HG03135 (cell line): ENCODE results near the gene COL4A2.

Experiments used
- ATAC-seq: cut with Tn5 transposase; IDR thresholded peaks from one replicate; pipeline ENCODE4 v1.9.1; 2021; ENCODE audit warnings: mild to moderate bottlenecking, moderate library complexity; ENCODE audit not compliant: unreplicated experiment

COL4A2 gene

DNA sequence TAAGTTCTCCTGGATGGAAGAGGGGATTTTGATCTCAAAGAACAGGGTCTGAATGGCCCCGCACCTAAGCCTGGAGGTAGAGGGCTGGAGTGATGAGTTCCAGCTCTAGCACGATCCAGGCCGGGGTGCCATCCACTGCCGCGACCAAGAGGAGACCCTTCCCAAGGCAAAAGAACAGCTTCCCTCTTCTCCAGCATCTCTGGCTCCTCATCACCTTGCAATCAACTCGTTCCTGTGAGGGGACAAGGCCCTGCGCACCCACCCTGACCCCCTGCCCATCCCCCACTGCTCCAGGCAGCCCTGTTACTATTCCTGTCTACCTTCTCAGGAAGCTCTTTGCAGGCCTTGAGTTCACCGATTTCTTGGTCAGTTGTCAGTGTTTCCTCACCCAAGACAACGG, 17.9 kb upstream of the COL4A2 start:
- no peak for ATAC-seq

GRCh38 chr13:110289661-110290060, 17.4 kb upstream of the COL4A2 start:
- ATAC-seq: no peak

DNA sequence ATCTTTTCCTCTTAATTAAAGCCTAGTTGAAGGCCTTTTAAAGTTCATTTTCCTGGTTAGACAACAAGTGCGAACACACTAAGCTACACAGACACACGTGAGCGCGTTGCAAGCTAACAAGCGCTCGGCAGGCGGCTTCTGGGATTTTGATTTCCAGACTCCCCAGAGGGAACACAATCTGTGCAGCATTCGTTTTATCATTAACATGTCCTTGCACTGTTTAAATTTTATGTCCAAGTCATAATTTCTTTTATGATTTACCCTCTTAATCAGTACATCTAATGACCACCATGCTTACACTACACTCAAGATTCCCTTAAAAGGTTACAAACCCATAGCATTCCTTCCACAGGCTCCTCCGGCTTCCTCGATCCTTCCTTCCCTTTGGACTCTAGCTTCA, 16.9 kb upstream of the COL4A2 start:
- no peak for ATAC-seq

GRCh38 chr13:110290826-110291225, 16.3 kb upstream of the COL4A2 start:
- no peak for ATAC-seq

DNA sequence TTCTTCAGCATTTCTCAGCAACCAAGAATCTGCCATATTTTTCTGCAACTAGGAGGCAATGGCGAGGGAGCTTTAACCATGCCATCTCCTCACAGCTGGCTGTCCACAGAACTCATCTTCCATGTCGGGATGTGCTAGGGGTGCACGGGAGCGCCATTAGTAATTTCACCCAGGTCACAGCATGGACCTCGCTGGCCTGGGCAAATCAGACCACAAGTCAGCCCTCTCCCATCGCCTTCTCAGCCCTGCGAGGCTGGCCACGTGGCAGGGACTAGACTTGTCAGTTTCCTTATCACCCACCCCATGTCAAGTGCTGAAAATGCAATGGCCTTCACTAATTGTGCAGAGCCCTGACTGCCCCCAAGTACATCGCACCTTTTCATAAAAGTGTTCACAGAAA, 15.8 kb upstream of the COL4A2 start:
- no peak for ATAC-seq

- no peak for ATAC-seq
Measured at GRCh38 chr13:110293037-110293436, 14.0 kb upstream of the COL4A2 start.

- no peak for ATAC-seq
Measured at GRCh38 chr13:110293649-110294048, 13.4 kb upstream of the COL4A2 start.

DNA sequence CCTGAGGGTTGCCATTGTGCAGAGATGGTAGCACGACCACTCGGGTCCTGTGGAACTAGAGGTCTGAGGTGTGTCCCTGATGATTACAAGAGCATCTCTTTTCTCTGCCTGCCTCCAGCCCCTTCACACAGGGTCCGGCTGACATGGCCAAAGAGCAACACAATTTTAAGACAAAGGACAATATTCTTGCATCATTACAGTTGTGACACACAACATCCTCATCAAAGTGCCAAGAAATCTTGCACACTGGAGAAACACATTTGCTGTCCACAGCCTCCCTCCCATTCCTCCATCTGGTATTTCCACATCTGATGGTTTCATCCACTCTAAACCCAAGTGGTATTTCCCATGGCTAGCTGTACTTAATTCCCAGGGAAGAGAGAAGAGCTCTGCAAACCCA, 12.9 kb upstream of the COL4A2 start:
- no peak for ATAC-seq

DNA sequence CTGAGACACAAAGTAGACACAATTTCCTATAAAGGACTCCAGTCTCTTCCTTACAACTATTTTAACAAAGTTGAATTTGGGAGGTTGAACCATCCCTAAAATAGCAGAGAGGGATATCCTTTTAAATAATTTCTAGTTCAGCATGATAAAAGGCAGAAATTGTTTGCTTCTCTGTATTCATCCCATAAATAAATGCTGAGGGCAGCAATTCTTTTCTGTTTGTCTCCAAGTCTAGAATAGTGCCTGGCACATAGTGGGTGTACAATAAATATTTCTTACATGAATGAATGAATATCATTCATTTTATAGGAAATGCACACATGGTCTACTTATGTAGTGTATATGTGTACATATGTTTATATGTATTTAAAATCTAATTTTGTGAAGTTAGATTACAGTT, 12.5 kb upstream of the COL4A2 start:
- no peak for ATAC-seq

- ATAC-seq: no peak
Measured at GRCh38 chr13:110297011-110297410, 10.1 kb upstream of the COL4A2 start.

GRCh38 chr13:110297766-110298504, 9.1 kb upstream of the COL4A2 start:
- no peak for ATAC-seq

DNA sequence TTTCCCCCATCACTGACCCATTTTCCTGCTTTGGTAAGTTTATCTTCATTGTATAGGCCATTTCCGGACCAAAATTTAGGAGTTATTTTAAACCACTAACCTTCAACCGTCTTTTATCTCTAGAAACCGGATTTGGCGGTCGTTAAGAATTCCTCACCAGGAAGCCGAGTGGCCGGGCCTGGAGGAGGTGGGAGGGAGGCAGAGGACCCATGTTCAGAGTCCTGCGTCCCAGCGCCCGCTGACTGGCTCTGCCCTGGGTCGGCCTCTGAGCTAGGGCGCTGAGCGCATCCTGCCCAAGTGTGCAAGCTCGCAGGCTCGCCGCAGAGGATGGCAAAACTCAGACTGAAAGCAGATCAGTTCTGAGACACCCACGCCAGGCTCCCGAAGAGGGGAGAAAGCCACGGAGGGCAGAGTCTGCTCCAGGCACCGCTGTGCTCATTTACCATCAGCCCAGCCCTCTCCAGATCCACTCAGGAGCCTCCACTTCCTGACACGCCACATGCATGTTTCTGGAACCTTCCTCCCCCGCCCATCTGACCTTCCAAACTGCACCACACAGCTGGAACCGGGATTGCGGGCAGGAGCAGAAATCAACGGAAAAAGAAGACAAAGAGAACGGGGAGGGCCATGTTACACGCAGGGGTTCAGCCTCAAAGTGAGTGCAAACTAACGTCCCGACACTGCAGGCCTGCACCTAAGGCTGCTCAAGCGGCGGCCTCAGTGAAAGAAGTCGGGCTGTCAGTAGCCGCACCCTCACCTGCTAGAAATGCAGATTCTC, 8.4 kb upstream of the COL4A2 start:
- no peak for ATAC-seq

- no peak for ATAC-seq
Measured at GRCh38 chr13:110299283-110299840, 7.7 kb upstream of the COL4A2 start.

DNA sequence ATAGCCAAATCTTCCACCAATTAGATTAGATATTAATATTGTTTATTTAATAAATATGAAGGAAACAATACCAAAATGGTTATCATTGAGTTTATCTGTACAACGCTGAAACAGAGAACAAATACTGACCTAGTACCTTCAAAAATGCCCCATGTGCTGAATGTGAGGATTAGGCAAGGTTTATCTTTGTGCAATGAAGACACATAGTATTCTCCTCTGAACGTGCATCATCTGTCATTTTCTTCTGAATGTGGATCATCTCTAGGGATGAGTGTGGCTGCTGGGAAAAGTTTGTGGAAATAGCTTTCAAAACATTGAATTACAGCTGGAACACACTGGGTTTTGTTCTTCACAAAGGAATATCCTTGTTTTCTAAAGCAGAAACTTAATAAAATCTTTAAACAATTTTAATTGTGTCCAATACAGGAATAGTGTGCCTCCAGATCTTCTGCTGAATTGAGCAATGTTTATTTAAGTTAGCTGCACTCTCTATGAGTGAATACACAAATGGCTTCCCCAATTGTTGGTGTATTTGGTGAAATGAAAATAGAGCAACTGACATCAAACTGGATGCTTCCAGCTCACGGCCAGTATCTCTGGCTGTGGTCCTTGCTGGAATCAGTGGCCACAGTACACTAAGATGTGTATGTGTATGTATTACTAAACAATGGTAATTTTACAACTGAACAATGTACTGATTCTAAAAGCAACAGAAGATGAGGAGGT, 6.8 kb upstream of the COL4A2 start:
- ATAC-seq: no peak

- ATAC-seq: no peak
Measured at GRCh38 chr13:110301083-110301482, 6.0 kb upstream of the COL4A2 start.

DNA sequence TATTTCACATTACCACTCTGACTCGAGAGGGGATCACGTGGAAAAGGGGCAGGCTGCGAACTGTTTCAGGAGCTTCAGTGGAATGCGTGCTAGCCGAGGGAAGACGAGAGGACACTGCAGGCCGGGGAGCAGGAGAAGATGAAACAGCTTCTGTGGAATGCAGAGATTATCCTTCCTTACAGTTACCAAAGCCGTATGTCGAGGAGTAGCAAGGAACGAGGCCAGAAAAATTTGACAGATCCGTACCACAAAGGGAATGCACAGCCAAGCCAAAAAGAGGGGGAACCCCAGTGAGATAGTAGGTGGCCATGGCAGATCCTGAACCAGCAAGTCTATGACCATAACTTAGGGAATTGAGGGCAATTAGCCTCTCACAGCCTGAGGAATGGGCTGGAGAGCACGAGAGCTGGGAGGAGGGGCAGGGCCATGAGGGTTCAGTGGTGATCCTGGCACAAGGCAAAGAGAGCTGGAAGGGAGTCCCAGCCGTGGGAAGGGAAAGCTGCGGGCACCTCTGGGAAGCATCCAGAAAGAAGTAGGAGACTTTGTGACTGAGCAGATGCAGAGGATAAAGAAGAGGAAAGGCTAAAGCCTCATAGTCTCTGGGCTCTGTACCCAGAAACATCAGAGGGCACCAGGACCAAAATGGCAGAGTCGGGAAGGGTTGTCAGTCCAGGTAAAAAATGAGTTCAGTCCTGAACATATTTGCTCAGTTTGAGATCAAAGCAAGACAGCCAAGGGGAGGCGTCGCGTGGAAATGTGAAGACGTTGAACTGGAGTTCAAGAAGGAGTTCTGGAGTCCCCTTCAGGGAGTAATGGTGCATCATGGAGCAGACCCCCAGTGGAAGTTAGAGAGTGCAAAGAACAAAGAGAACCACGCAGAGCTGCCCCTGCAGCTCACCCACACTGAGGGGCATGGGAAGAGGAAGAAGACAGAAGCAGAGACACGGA, 5.2 kb upstream of the COL4A2 start:
- no peak for ATAC-seq

GRCh38 chr13:110302997-110303396, 4.1 kb upstream of the COL4A2 start:
- ATAC-seq: no peak

- no peak for ATAC-seq
Measured at GRCh38 chr13:110303644-110304043, 3.4 kb upstream of the COL4A2 start.

- ATAC-seq: no peak
Measured at GRCh38 chr13:110304256-110304655, 2.8 kb upstream of the COL4A2 start.

DNA sequence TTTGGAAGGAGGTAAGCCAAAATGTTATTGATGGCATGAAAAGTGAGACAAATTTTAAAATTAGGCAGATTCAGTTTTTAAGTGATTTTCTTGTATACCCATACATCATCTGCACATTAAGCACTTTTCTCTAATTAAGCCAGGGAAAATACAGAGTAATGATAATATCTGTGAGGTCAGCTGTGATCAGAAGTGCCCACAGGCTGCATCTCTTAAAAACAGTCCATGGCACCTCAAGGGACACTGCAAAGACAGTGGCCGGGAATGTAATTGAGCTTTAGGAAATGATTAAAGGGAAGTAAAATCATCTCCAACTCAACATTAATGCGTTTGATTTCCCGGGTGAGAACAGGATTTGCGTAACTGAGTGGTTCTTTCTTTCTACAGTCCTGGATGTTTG, 2.1 kb upstream of the COL4A2 start:
- no peak for ATAC-seq
